Natural killer cell (primary cell): Measurements from ENCODE around the gene SPSB3. TPM values are rescaled to one million over a fixed set of nuclear protein-coding genes. Genes with fewer than 3 reads are reported as not detected.
"Not testable (repeated sequence)": the region's sequence is repeated elsewhere in the genome, so short reads cannot be mapped to it uniquely, and the experiment has no call there.

Experiments
- ATAC-seq, 3 donors: fragments of 150-1000 bp in 2 of 3; fragments of 200-7000 bp in 1 of 3; cut with Tn5 transposase; 1 replicate in 1 of 3; 2 replicates in 2 of 3; pipeline ENCODE4 v1.10.0; 2021; ENCODE audit warnings: mild to moderate bottlenecking in 2 of 3, moderate library complexity in 2 of 3
- DNase-seq, 2 donors: peaks; one replicate each; pipeline versions ENCODE4 v3.0.0 to v3.0.0-alpha.2; 2013 to 2021; ENCODE audit warnings: mixed read lengths in 1 of 2
- H3K27ac ChIP-seq: one replicate; pipeline ENCODE4 v1.5.1; 2013; ENCODE audit warnings: mild to moderate bottlenecking, low read length
- H3K27me3 ChIP-seq: one replicate; pipeline ENCODE4 v1.6.1; 2013; ENCODE audit warnings: low read length; ENCODE audit not compliant: control insufficient read depth, insufficient read depth
- H3K36me3 ChIP-seq: one replicate; pipeline ENCODE4 v1.6.1; 2013; ENCODE audit warnings: low read length; ENCODE audit not compliant: control insufficient read depth, insufficient read depth
- H3K4me1 ChIP-seq: one replicate; pipeline ENCODE4 v1.6.1; 2013; ENCODE audit warnings: low read length; ENCODE audit not compliant: control insufficient read depth, insufficient read depth
- H3K4me3 ChIP-seq: one replicate; pipeline ENCODE4 v1.5.1; 2013; ENCODE audit warnings: low read length
- H3K9me3 ChIP-seq: one replicate; pipeline ENCODE4 v1.6.1; 2013; ENCODE audit warnings: low read length; ENCODE audit not compliant: control insufficient read depth, insufficient read depth
- H3K27ac Mint-ChIP-seq, 2 donors: one replicate each; pipeline ENCODE4 v1.8.0; 2022; ENCODE audit warnings: mild to moderate bottlenecking in 2 of 2, mixed read lengths in 2 of 2, moderate library complexity in 1 of 2
- H3K27me3 Mint-ChIP-seq, 2 donors: one replicate each; pipeline ENCODE4 v1.8.0; 2022; ENCODE audit warnings: low read depth in 2 of 2, mixed read lengths in 2 of 2
- H3K36me3 Mint-ChIP-seq: one replicate; pipeline ENCODE4 v1.8.0; 2022; ENCODE audit warnings: mixed read lengths
- H3K4me1 Mint-ChIP-seq, 2 donors: one replicate each; pipeline ENCODE4 v1.8.0; 2022; ENCODE audit warnings: mixed read lengths in 2 of 2
- H3K4me3 Mint-ChIP-seq: one replicate; pipeline ENCODE4 v1.8.0; 2022; ENCODE audit warnings: mild to moderate bottlenecking, moderate library complexity, mixed read lengths
- H3K9me3 Mint-ChIP-seq, 2 donors: one replicate each; pipeline ENCODE4 v1.8.0; 2022; ENCODE audit warnings: mixed read lengths in 2 of 2
- CTCF ChIP-seq: fragments of 200-600 bp; IDR thresholded peaks from one replicate; pipeline ENCODE4 v1.8.0; 2022; ENCODE audit warnings: antibody characterized with exemption
- WGBS: methylation state at CpG from one replicate; pipeline ENCODE4 v1.1.7; 2013; ENCODE audit warnings: missing lambda C conversion rate; ENCODE audit not compliant: insufficient coverage; 5-methylcytosine and 5-hydroxymethylcytosine counted together
- intact Hi-C: fragments of 100-400 bp; cut with micrococcal nuclease; formaldehyde crosslinking; loops from one replicate; pipeline ENCODE4 v1.14.2; 2022
- total RNA-seq, 4 donors: library from RNA; stranded (reverse); fragments of 120-200 nt in 1 of 4; gene quantifications; one replicate each; pipeline versions ENCODE4 v1.2.3 to v1.2.4, GENCODE V29; 2013 to 2022

SPSB3 gene
- total RNA-seq, 3 donors from 2014 or later (not counting 1 experiment from before 2014, with no cell fraction given) = 100 to 122 (median 110) TPM

- Mint-ChIP-seq H3K36me3 (peaks cover 5% of the 10 kb centered on the region), H3K27me3 (no peaks in the 10 kb centered on the region), H3K27ac (no peak overlapping the region), H3K9me3 (no peaks in the 10 kb centered on the region), H3K4me3 (no peak overlapping the region), H3K4me1 (peaks cover 7% of the 10 kb centered on the region in 2 donors)
- Histone ChIP-seq H3K4me3 (no peak overlapping the region), H3K27ac (no peak overlapping the region), H3K27me3 (no peaks in the 10 kb centered on the region), H3K4me1 (no peaks in the 10 kb centered on the region), H3K9me3 (no peaks in the 10 kb centered on the region), H3K36me3 (peaks cover 20% of the 10 kb centered on the region)
- DNase-seq = no peak
- no peak for ATAC-seq
- 97% methylated on average over 33 of the region's 33 CpGs for WGBS
- TF ChIP-seq CTCF = no peak
- intact Hi-C loops = no loop called here
Measured at GRCh38 chr16:1740234-1740633, 42.1 kb downstream of the SPSB3 start.

DNA sequence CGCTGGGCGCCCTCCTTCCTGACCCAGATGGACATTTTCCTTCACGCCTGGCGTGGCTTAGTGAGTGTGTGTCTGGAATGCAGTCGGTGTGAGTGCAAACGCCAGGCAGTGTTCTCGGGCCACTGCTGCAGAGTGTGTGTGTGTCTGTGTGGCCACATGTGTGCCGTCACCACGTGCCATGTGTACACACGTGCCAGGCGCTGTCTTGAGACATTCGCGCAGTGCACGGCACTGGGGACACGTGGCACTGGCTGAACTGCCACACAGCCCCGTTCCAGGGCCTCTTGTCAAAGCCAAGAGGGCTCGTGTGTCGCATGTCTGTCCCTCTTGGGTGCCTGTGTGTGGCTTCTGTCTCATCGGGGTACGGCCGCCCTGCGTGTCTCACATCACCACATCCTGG is 47.6 kb downstream of the SPSB3 start:
- no peaks in the 10 kb centered on the region for H3K9me3 Mint-ChIP-seq
- Histone ChIP-seq H3K4me3 (no peak overlapping the region), H3K27ac (no peak overlapping the region), H3K9me3 (no peaks in the 10 kb centered on the region), H3K36me3 (peaks cover 32% of the 10 kb centered on the region), H3K4me1 (no peaks in the 10 kb centered on the region), H3K27me3 (no peaks in the 10 kb centered on the region)
- H3K4me1 Mint-ChIP-seq = peaks cover 0 to 4% of the 10 kb centered on the region in 2 donors
- DNase-seq = no peak
- no peak for TF ChIP-seq CTCF
- no peaks in the 10 kb centered on the region for H3K27me3 Mint-ChIP-seq
- no peak overlapping the region for H3K4me3 Mint-ChIP-seq
- intact Hi-C loops = loop anchor here (1.0 kb wide), 1 partner anchor 12 kb away; no protein-coding TSS in a partner anchor
- no peak overlapping the region for H3K27ac Mint-ChIP-seq
- WGBS = 99% methylated on average over 22 of the region's 22 CpGs
- H3K36me3 Mint-ChIP-seq = no peaks in the 10 kb centered on the region
- no peak for ATAC-seq

DNA sequence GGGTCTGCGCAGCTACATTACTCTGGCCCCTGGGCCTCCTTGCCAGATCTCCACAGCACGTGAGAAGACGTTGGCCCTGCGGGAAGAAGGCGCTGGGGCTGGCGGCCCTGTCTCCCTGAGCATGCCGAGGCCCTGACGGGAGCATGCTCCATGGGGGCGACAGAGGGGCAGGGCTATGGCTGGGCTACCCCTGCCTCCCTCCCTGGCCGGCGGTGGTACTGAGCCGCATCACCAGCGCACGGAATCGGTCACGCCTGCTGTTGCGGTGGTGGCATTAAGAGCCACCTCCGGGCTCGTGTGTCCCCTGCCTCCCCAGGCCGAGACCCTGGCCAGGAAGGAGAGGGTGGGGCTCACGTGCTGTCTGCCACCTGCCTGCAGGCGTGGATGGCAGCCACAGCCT is 48.2 kb downstream of the SPSB3 start:
- 97% methylated on average over 22 of the region's 22 CpGs for WGBS
- no peaks in the 10 kb centered on the region for H3K9me3 ChIP-seq
- H3K4me1 ChIP-seq = no peaks in the 10 kb centered on the region
- no peak for TF ChIP-seq CTCF
- no peak overlapping the region for H3K4me3 Mint-ChIP-seq
- no peak overlapping the region for H3K27ac ChIP-seq
- H3K9me3 Mint-ChIP-seq = no peaks in the 10 kb centered on the region
- H3K27me3 Mint-ChIP-seq = no peaks in the 10 kb centered on the region
- no peaks in the 10 kb centered on the region for H3K36me3 Mint-ChIP-seq
- no peaks in the 10 kb centered on the region for H3K27me3 ChIP-seq
- ATAC-seq (no peak), DNase-seq (no peak)
- no peak overlapping the region for H3K27ac Mint-ChIP-seq
- H3K4me1 Mint-ChIP-seq = peaks cover 0 to 4% of the 10 kb centered on the region in 2 donors
- H3K36me3 ChIP-seq = peaks cover 38% of the 10 kb centered on the region
- intact Hi-C loops = loop anchor here (1.0 kb wide), 1 partner anchor 11 kb away; no protein-coding TSS in a partner anchor
- no peak overlapping the region for H3K4me3 ChIP-seq

DNA sequence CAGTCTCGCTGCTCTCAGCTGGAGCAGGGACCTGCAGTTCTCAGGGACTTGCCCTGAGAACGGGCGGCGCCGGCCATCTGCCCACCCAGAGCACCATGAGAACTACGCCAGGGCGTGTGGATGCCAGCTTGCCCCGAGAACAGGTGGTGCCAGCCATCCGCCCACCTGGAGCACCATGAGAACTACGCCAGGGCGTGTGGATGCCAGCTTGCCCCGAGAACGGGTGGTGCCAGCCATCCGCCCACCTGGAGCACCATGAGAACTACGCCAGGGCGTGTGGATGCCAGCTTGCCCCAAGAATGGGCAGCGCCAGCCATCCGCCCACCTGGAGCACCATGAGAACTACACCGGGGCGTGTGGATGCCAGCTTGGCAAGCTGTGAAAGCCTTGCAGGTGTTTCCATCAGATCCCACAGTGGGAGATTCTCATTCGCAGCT is 49.8 kb downstream of the SPSB3 start:
- H3K4me3 Mint-ChIP-seq, H3K4me3 ChIP-seq, H3K36me3 Mint-ChIP-seq, DNase-seq, H3K27ac Mint-ChIP-seq, H3K9me3 Mint-ChIP-seq, H3K27me3 Mint-ChIP-seq, H3K27ac ChIP-seq, H3K4me1 ChIP-seq, intact Hi-C loops, H3K9me3 ChIP-seq, ATAC-seq, H3K4me1 Mint-ChIP-seq, H3K27me3 ChIP-seq: not testable (repeated sequence)
- 96% methylated on average over 21 of the region's 21 CpGs for WGBS
- H3K36me3 ChIP-seq = peaks cover 52% of the 10 kb centered on the region
